ENCODE measurements around the gene TBX1.

DNA sequence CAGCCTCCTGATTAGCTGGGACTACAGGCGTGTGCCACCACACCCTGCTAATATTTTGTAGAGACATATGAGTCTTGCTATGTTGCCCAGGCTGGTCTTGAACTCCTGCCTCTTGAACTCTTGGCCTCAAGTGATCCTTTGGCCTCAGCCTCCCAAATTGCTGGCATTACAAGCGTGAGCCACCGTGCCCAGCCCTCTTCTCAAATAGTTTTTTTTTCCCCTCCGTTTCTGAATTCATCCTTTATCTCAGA, 11.8 kb downstream of the TBX1 start:
- TF ChIP-seq, protein P1, sequence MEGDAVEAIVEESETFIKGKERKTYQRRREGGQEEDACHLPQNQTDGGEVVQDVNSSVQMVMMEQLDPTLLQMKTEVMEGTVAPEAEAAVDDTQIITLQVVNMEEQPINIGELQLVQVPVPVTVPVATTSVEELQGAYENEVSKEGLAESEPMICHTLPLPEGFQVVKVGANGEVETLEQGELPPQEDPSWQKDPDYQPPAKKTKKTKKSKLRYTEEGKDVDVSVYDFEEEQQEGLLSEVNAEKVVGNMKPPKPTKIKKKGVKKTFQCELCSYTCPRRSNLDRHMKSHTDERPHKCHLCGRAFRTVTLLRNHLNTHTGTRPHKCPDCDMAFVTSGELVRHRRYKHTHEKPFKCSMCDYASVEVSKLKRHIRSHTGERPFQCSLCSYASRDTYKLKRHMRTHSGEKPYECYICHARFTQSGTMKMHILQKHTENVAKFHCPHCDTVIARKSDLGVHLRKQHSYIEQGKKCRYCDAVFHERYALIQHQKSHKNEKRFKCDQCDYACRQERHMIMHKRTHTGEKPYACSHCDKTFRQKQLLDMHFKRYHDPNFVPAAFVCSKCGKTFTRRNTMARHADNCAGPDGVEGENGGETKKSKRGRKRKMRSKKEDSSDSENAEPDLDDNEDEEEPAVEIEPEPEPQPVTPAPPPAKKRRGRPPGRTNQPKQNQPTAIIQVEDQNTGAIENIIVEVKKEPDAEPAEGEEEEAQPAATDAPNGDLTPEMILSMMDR (IDR thresholded peaks at IDR 0.05; ENCODE audit: insufficient read depth, low read length, poor library complexity, severe bottlenecking), result no peak
- TF ChIP-seq EZH2phosphoT487 (conservative IDR thresholded peaks at IDR 0.05; ENCODE audit: low read length), result no peak
